GM21825 (cell line): ENCODE results near the gene PRAC1.
A peak's percentile ranks its signal among the peaks of the same experiment; 100 is the strongest.

Experiments used
- ATAC-seq: cut with Tn5 transposase; IDR thresholded peaks from one replicate; pipeline ENCODE4 v1.9.1; 2021; ENCODE audit warnings: mild to moderate bottlenecking, moderate library complexity; ENCODE audit not compliant: unreplicated experiment

The PRAC1 gene

DNA sequence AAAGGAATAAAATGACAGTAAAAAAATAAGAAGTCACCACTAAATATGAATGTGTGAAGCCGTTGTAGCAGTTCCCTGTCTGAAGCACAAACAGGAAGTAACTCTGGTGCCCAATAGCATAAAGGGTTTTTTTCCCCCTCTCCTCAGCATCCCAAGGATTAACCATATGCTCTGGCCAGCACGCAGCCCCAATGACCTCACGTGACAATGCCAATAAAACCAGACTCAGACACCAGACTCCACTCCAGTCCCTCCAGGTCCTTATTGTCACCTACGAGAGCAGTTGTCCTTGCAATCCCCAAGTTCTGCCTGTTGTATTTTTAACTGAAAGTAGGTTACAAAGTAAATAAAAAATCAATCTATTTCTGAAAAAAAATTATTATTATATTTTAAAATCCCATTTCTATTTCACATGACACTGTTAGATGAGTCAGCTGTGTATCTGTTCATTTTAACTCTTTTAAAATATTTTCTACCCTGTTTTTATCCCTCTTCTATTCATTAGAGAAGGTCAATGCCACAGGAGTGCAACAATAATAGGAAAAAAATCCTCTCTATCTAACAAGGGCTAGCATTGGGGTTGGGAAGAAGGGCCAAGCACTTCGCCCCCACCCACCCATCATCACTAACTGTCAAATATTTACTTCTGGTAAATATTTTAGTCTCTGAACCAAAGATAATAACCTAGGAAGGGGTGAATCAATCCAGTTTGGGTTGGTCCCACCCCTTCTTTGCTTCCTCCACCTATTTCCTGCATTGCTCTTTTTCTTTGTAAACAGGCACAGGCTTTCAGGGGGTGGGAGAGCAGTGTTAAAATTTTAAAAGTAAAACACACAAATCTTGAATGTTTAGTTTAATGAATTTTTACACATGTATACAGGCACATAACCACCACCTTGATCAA is 6.6 kb downstream of the PRAC1 start:
- ATAC-seq = no peak

- ATAC-seq = no peak
Observed at GRCh38 chr17:48711128-48711527, 11.2 kb downstream of the PRAC1 start.

- no peak for ATAC-seq
Observed at GRCh38 chr17:48704361-48705248, 17.7 kb downstream of the PRAC1 start.

- no peak for ATAC-seq
Observed at GRCh38 chr17:48701864-48702532, 20.3 kb downstream of the PRAC1 start.

GRCh38 chr17:48693178-48693577 is 29.1 kb downstream of the PRAC1 start:
- no peak for ATAC-seq

- ATAC-seq = no peak
Observed at GRCh38 chr17:48692049-48692448, 30.3 kb downstream of the PRAC1 start.

GRCh38 chr17:48690655-48691054 is 31.7 kb downstream of the PRAC1 start:
- ATAC-seq = no peak

GRCh38 chr17:48681609-48682008 is 40.7 kb downstream of the PRAC1 start:
- no peak for ATAC-seq

DNA sequence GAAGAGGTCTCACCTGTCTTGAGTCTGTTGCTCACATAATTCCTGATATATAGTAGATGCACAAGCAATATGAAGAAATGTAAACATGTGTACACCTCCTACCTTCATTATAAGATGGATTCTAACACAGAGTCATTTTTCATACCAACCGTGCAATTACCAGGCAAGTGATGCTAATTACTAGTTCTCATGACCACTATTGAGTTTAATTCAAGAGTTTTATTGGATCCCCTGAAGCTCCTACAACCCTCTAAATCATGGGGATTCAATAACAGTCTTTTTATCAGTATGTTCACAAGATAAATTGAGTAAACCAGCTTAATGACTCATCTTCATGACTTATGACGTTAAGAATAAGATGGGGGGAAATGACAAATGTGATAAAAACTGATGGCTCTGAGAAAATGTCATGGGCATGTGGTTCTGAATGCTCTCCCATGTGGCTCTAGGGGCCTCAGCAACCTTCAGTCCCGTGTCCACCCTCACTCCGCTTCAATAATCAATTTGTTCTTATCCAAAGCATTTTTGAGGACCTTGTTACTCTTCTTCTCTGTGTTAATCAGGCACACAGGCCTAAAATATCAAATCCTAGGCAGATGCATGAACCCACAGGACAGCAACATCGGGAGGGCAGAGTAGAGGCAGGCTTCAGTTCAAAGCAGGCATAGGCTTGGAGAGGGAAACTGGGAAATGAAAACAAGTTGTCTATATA is 42.8 kb downstream of the PRAC1 start:
- no peak for ATAC-seq

- peak; percentile 68 for ATAC-seq
Observed at GRCh38 chr17:48678141-48678971, 44.0 kb downstream of the PRAC1 start.

- ATAC-seq = no peak
Observed at GRCh38 chr17:48676963-48677558, 45.3 kb downstream of the PRAC1 start.

DNA sequence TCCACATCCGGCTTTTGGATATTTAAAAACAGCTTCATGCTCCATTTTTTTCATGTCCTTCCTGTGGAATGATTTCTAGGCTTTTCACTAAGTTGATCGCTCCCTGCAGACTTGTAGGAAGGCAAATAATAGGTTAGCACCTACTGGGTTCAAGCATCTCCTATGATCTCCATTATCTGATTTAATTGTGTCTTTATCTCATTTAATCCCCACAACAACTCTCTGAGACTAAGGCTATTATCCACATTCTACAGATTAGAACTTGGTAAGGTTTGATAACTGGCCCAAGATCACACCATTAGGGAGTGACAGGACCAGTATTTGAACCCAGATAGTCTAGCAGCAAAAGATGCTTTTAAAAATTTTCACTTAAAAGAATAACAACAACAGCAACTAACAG is 50.0 kb downstream of the PRAC1 start:
- ATAC-seq = no peak
